MM.1S (cell line): ENCODE data around the gene ZSCAN12.

Source experiments
- DNase-seq: peaks from one replicate; pipeline ENCODE4 v3.0.0-alpha.2; 2015
- H2AFZ ChIP-seq: fragments of 300-600 bp; sonication (generic); 2 replicates; pipeline ENCODE4 v1.6.0; 2016; ENCODE audit warnings: antibody characterized with exemption, low read length
- H3F3A ChIP-seq: fragments of 300-600 bp; sonication (generic); 2 replicates; pipeline ENCODE4 v1.6.1; 2016; ENCODE audit warnings: mild to moderate bottlenecking, antibody characterized with exemption, low read length, moderate library complexity, mixed read lengths; ENCODE audit not compliant: insufficient read depth
- H3K27ac ChIP-seq: fragments of 300-600 bp; sonication (generic); 2 replicates; pipeline ENCODE4 v1.5.1; 2016; ENCODE audit warnings: mild to moderate bottlenecking, low read length
- H3K27me3 ChIP-seq: fragments of 300-600 bp; sonication (generic); replicated peaks from 2 replicates; pipeline ENCODE4 v1.6.0; 2016; ENCODE audit warnings: low read length; ENCODE audit not compliant: insufficient read depth
- H3K36me3 ChIP-seq: fragments of 300-600 bp; sonication (generic); replicated peaks from 2 replicates; pipeline ENCODE4 v1.6.1; 2016; ENCODE audit warnings: mild to moderate bottlenecking, low read length, mixed read lengths; ENCODE audit not compliant: insufficient read depth
- H3K4me1 ChIP-seq: fragments of 300-600 bp; sonication (generic); 2 replicates; pipeline ENCODE4 v1.6.1; 2016; ENCODE audit warnings: low read length, mixed read lengths
- H3K4me2 ChIP-seq: fragments of 300-600 bp; sonication (generic); 2 replicates; pipeline ENCODE4 v1.6.0; 2016; ENCODE audit warnings: low read depth, low read length
- H3K4me3 ChIP-seq: fragments of 300-600 bp; sonication (generic); 2 replicates; pipeline ENCODE4 v1.5.1; 2016; ENCODE audit warnings: low read length, mixed read lengths
- H3K79me2 ChIP-seq: fragments of 300-600 bp; sonication (generic); 2 replicates; pipeline ENCODE4 v1.6.1; 2016; ENCODE audit warnings: mixed run types, low read length, mixed read lengths
- H3K9ac ChIP-seq: fragments of 300-600 bp; sonication (generic); 2 replicates; pipeline ENCODE4 v1.6.1; 2016; ENCODE audit warnings: low read length, mixed read lengths
- H3K9me2 ChIP-seq: fragments of 300-600 bp; sonication (generic); replicated peaks from 2 replicates; pipeline ENCODE4 v1.6.1; 2016; ENCODE audit warnings: mild to moderate bottlenecking, low read length, mixed read lengths; ENCODE audit not compliant: insufficient read depth
- H3K9me3 ChIP-seq: fragments of 300-600 bp; sonication (generic); replicated peaks from 2 replicates; pipeline ENCODE4 v1.6.1; 2016; ENCODE audit warnings: mild to moderate bottlenecking, low read length, mixed read lengths; ENCODE audit not compliant: insufficient read depth
- H4K20me1 ChIP-seq: fragments of 300-600 bp; sonication (generic); 2 replicates; pipeline ENCODE4 v1.6.1; 2016; ENCODE audit warnings: mild to moderate bottlenecking, low read length, moderate library complexity, mixed read lengths; ENCODE audit not compliant: insufficient read depth
- CTCF ChIP-seq: fragments of 300-600 bp; sonication (generic); IDR thresholded peaks from 2 replicates; pipeline ENCODE4 v1.5.1; 2016; ENCODE audit warnings: antibody characterized with exemption, low read length, mixed read lengths
- EZH2 ChIP-seq: fragments of 300-600 bp; sonication (generic); optimal IDR thresholded peaks from 2 replicates; pipeline ENCODE3; 2017; ENCODE audit warnings: low read depth, mild to moderate bottlenecking, antibody characterized with exemption, low read length, mixed read lengths
- EZH2phosphoT487 ChIP-seq: fragments of 300-600 bp; sonication (generic); IDR thresholded peaks from 2 replicates; pipeline ENCODE4 v1.6.1; 2018; ENCODE audit warnings: antibody characterized with exemption, low read length

Gene ZSCAN12

GRCh38 chr6:28442586-28442985 lies 43.0 kb upstream of the ZSCAN12 start:
- peak overlapping the region; percentile 63; the same call in 1 of the 2 replicates for H3K27ac ChIP-seq
- peak overlapping the region; percentile 80 for H3K4me3 ChIP-seq
- peak overlapping the region; percentile 94 for H2AFZ ChIP-seq
- no peaks in the 10 kb centered on the region for H3K36me3 ChIP-seq
- no peak for DNase-seq
- H3K9me3 ChIP-seq, result no peaks in the 10 kb centered on the region
- H3F3A ChIP-seq, result no peaks in the 10 kb centered on the region
- H3K9me2 ChIP-seq, result no peaks in the 10 kb centered on the region
- no peak for TF ChIP-seq EZH2
- TF ChIP-seq EZH2phosphoT487, result no peak
- no peak for TF ChIP-seq CTCF
- H3K4me1 ChIP-seq, result no peaks in the 10 kb centered on the region
- H3K79me2 ChIP-seq, result no peaks in the 10 kb centered on the region
- H4K20me1 ChIP-seq, result no peaks in the 10 kb centered on the region
- H3K4me2 ChIP-seq, result peak overlapping the region; percentile 74
- H3K27me3 ChIP-seq, result no peaks in the 10 kb centered on the region
- H3K9ac ChIP-seq, result peak overlapping the region; percentile 73

- Histone ChIP-seq H3K9me3 (no peaks in the 10 kb centered on the region), H3K36me3 (no peaks in the 10 kb centered on the region), H3K9ac (no peak overlapping the region), H3K4me3 (no peak overlapping the region), H3K4me1 (no peaks in the 10 kb centered on the region), H2AFZ (no peak overlapping the region), H3K27ac (no peak overlapping the region), H3K27me3 (no peaks in the 10 kb centered on the region), H3F3A (no peaks in the 10 kb centered on the region), H3K4me2 (no peak overlapping the region), H4K20me1 (no peaks in the 10 kb centered on the region), H3K9me2 (no peaks in the 10 kb centered on the region), H3K79me2 (no peaks in the 10 kb centered on the region)
- TF ChIP-seq EZH2phosphoT487, result no peak
- TF ChIP-seq CTCF, result no peak
- TF ChIP-seq EZH2, result no peak
- no peak for DNase-seq
These were observed 36.9 kb upstream of the ZSCAN12 start for GRCh38 chr6:28436404-28436803.

GRCh38 chr6:28433119-28433518 lies 33.6 kb upstream of the ZSCAN12 start:
- H3K9me2 ChIP-seq, result no peaks in the 10 kb centered on the region
- no peaks in the 10 kb centered on the region for H3K4me1 ChIP-seq
- H3K4me2 ChIP-seq, result no peak overlapping the region
- DNase-seq, result no peak
- no peaks in the 10 kb centered on the region for H3K9me3 ChIP-seq
- no peak overlapping the region for H2AFZ ChIP-seq
- no peaks in the 10 kb centered on the region for H4K20me1 ChIP-seq
- no peak overlapping the region for H3K9ac ChIP-seq
- no peaks in the 10 kb centered on the region for H3K36me3 ChIP-seq
- no peak for TF ChIP-seq EZH2
- no peak for TF ChIP-seq CTCF
- no peak for TF ChIP-seq EZH2phosphoT487
- no peak overlapping the region for H3K27ac ChIP-seq
- no peaks in the 10 kb centered on the region for H3K79me2 ChIP-seq
- H3F3A ChIP-seq, result no peaks in the 10 kb centered on the region
- no peak overlapping the region for H3K4me3 ChIP-seq
- no peaks in the 10 kb centered on the region for H3K27me3 ChIP-seq
